K562 treated with DMSO at 1 percent for 48 hours (cell line): ENCODE data around the gene RNF44. TPM values are rescaled to one million over a fixed set of nuclear protein-coding genes. Genes with fewer than 3 reads are reported as not detected.

Experiments used
- total RNA-seq: library from RNA; unstranded; fragments of 300-600 nt; gene quantifications from 2 replicates; pipeline ENCODE4 v1.2.3, GENCODE V29; 2022; ENCODE audit warnings: low replicate concordance; ENCODE audit errors: extremely low read depth

Gene RNF44
- total RNA-seq = not detected in 2 replicates

DNA sequence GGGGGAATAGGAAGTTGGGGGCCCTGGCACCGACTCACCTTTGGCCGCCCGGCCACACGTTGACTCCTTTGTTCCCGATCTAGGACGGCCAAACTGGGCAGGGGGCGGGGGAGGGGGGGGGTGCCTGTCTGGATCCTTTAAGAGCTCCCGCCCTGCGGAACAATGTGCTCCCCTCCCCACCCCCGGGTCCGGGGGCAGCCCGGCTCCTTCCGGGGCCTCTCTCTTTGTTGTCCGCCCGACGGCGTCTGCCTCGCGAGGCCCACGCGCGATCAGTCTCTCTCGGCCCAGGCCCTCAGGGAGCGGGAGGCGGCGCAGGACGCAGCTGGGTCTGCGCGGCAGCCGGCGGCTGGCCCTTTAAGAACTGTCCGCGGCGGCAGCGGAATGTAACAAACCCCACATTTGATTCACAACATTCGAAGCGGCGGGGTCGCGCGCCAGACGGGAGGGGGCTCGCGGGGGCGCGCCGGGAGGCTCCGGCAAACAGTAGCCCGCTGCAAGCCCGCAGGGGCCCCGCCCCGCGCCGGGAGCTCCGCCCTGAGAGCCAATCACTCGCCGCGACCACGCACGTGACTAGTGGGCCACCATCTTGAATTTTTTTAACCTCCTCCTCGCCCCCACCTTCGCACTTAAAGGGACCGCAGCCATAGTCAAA is at the start of gene RNF44:
RNF44 (minus strand) TSS at position 501 of the 652 bp plus-strand sequence. CDS start 4,930 bp downstream, outside the sequence.

DNA sequence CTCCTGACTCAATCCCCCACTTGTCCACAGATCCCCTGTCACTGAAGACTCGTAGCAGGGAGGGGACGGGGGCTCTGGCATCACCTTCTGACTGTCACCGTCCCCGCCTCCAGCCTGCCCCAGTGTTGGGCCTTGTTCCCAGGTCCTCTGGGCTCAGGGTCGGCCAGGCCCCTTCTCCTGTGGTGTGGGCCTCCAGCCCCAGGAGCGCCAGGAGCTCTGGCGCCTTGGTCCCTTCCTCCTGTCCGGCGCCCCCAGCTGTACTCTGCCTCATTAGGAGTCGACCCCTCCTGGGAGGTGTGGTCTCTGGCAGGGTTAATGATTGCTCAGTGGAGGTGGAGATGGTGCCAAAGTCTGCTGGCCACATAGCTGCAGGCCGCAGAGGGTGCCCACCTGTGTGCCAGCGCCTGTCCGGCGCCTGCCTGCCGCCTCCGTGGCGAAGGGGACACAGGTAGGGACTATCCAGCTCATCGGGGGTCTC is 11.8 kb upstream of the RNF44 start, which contains the start of gene CDHR2:
CDHR2 (plus strand) TSS at position 376 of the 478 bp plus-strand sequence. CDS start 16,011 bp downstream, outside the sequence.

Other genes starting within 250 kb of the RNF44 start
- gene KIAA1191, start 175.6 kb downstream of the RNF44 start, total RNA-seq = 141 TPM in 1 of 2 replicates, not detected in the other
- gene ARL10, start 171.9 kb downstream of the RNF44 start, total RNA-seq = not detected in 2 replicates
- not detected in 2 replicates for gene NOP16, start 148.8 kb downstream of the RNF44 start, total RNA-seq
- not detected in 2 replicates for gene HIGD2A, start 148.7 kb downstream of the RNF44 start, total RNA-seq
- not detected in 2 replicates for gene CLTB, start 120.9 kb downstream of the RNF44 start, total RNA-seq
- gene FAF2, start 89.0 kb downstream of the RNF44 start, total RNA-seq = not detected in 2 replicates
- gene CDHR2, start 11.9 kb upstream of the RNF44 start, total RNA-seq = not detected in 2 replicates
- gene GPRIN1, start 72.8 kb upstream of the RNF44 start, total RNA-seq = not detected in 2 replicates
- gene SNCB, start 93.1 kb upstream of the RNF44 start, total RNA-seq = not detected in 2 replicates
- not detected in 2 replicates for gene EIF4E1B, start 93.3 kb upstream of the RNF44 start, total RNA-seq
- gene TSPAN17, start 110.1 kb upstream of the RNF44 start, total RNA-seq = 164 TPM in 1 of 2 replicates, not detected in the other